ENCODE results near the gene CEP55.
"Not testable (repeated sequence)": the region's sequence is repeated elsewhere in the genome, so short reads cannot be mapped to it uniquely, and the experiment has no call there.

Gene CEP55

GRCh38 chr10:93513091-93513490 lies 16.7 kb downstream of the CEP55 start:
- no peak for DNase-seq (ENCODE audit: low read depth in 3 of 3)

- no peak for DNase-seq (ENCODE audit: low read depth in 3 of 3)
Measured at GRCh38 chr10:93514521-93514920, 18.1 kb downstream of the CEP55 start.

- no peak for DNase-seq (ENCODE audit: low read depth in 3 of 3)
Measured at GRCh38 chr10:93515071-93516005, 18.9 kb downstream of the CEP55 start.

- no peak for DNase-seq (ENCODE audit: low read depth in 3 of 3)
Measured at GRCh38 chr10:93516006-93516380, 19.6 kb downstream of the CEP55 start.

- DNase-seq (ENCODE audit: low read depth in 3 of 3) = no peak
Measured at GRCh38 chr10:93518531-93518930, 22.1 kb downstream of the CEP55 start.

- DNase-seq (ENCODE audit: low read depth in 3 of 3) = no peak
Measured at GRCh38 chr10:93535293-93535692, 38.9 kb downstream of the CEP55 start.

- not testable (repeated sequence) for DNase-seq (ENCODE audit: low read depth in 3 of 3)
Measured at GRCh38 chr10:93540871-93541270, 44.5 kb downstream of the CEP55 start.

GRCh38 chr10:93541402-93542357 lies 45.3 kb downstream of the CEP55 start:
- no peak for DNase-seq (ENCODE audit: low read depth in 3 of 3)

- no peak for DNase-seq (ENCODE audit: low read depth in 3 of 3)
Measured at GRCh38 chr10:93542358-93542791, 46.0 kb downstream of the CEP55 start.

GRCh38 chr10:93546995-93547394 lies 50.6 kb downstream of the CEP55 start:
- DNase-seq (ENCODE audit: low read depth in 3 of 3) = not testable (repeated sequence)

GRCh38 chr10:93547522-93547921 lies 51.1 kb downstream of the CEP55 start:
- no peak for DNase-seq (ENCODE audit: low read depth in 3 of 3)

GRCh38 chr10:93548376-93549071 lies 52.1 kb downstream of the CEP55 start:
- no peak for DNase-seq (ENCODE audit: low read depth in 3 of 3)

GRCh38 chr10:93550606-93551005 lies 54.2 kb downstream of the CEP55 start:
- no peak for DNase-seq (ENCODE audit: low read depth in 3 of 3)

GRCh38 chr10:93552780-93553179 lies 56.4 kb downstream of the CEP55 start:
- DNase-seq (ENCODE audit: low read depth in 3 of 3) = no peak

GRCh38 chr10:93553482-93554315 lies 57.3 kb downstream of the CEP55 start:
- no peak for DNase-seq (ENCODE audit: low read depth in 3 of 3)

GRCh38 chr10:93554316-93554663 lies 57.9 kb downstream of the CEP55 start:
- DNase-seq (ENCODE audit: low read depth in 3 of 3) = no peak

- peak in 1 of 3 experiments; percentile 13 for DNase-seq (ENCODE audit: low read depth in 3 of 3)
Measured at GRCh38 chr10:93554760-93555432, 58.5 kb downstream of the CEP55 start.

- DNase-seq (ENCODE audit: low read depth in 3 of 3) = no peak
Measured at GRCh38 chr10:93559490-93559889, 63.1 kb downstream of the CEP55 start.

- no peak for DNase-seq (ENCODE audit: low read depth in 3 of 3)
Measured at GRCh38 chr10:93560541-93560940, 64.1 kb downstream of the CEP55 start.

- DNase-seq (ENCODE audit: low read depth in 3 of 3) = no peak
Measured at GRCh38 chr10:93565446-93565845, 69.0 kb downstream of the CEP55 start.
